VCaP (cell line): Measurements from ENCODE around the gene ARHGAP42.

Experiments
- H3K27ac ChIP-seq: fragments of 450-650 bp; 2 replicates; pipeline ENCODE4 v1.5.1; 2017
- CTCF ChIP-seq: fragments of 450-650 bp; conservative IDR thresholded peaks from 2 replicates; pipeline ENCODE4 v1.5.1; 2017; ENCODE audit warnings: mild to moderate bottlenecking, moderate library complexity

ARHGAP42 gene

GRCh38 chr11:100851584-100852152 is 164.6 kb downstream of the ARHGAP42 start:
- no peak for TF ChIP-seq CTCF
- H3K27ac ChIP-seq: no peak overlapping the region

GRCh38 chr11:100855466-100856067 is 168.5 kb downstream of the ARHGAP42 start:
- TF ChIP-seq CTCF: peak; percentile 81
- H3K27ac ChIP-seq: no peak overlapping the region

GRCh38 chr11:100857236-100858005 is 170.3 kb downstream of the ARHGAP42 start:
- TF ChIP-seq CTCF: no peak
- H3K27ac ChIP-seq: no peak overlapping the region

GRCh38 chr11:100860318-100861155 is 173.4 kb downstream of the ARHGAP42 start:
- TF ChIP-seq CTCF: no peak
- H3K27ac ChIP-seq: peak overlapping the region; percentile 4; the same call in 1 of the 2 replicates

GRCh38 chr11:100861212-100861611 is 174.1 kb downstream of the ARHGAP42 start:
- H3K27ac ChIP-seq: peak overlapping the region; percentile 4; the same call in 1 of the 2 replicates
- TF ChIP-seq CTCF: no peak

- H3K27ac ChIP-seq: no peak overlapping the region; the same call in 1 of the 2 replicates
- no peak for TF ChIP-seq CTCF
These were observed 176.0 kb downstream of the ARHGAP42 start for GRCh38 chr11:100863080-100863581.
